Central memory CD8-positive, alpha-beta T cell (primary cell): ENCODE measurements around the gene ZNF516.

Experiments used
- ATAC-seq: fragments of 150-1000 bp; cut with Tn5 transposase; replicated peaks from 2 replicates; pipeline ENCODE4 v1.10.0; 2022; ENCODE audit warnings: mild to moderate bottlenecking, moderate FRiP score, moderate number of reproducible peaks; ENCODE audit not compliant: poor library complexity, severe bottlenecking; ENCODE audit errors: extremely low read depth
- DNase-seq, 2 donors: peaks; one replicate each; pipeline ENCODE4 v3.0.0; 2021; ENCODE audit warnings: low spot score in 2 of 2
- H3K27ac Mint-ChIP-seq: one replicate; pipeline ENCODE4 v1.8.0; 2022; ENCODE audit warnings: low read depth, mild to moderate bottlenecking, moderate library complexity, mixed read lengths
- H3K27me3 Mint-ChIP-seq: one replicate; pipeline ENCODE4 v1.8.0; 2022; ENCODE audit warnings: mixed read lengths
- H3K36me3 Mint-ChIP-seq: one replicate; pipeline ENCODE4 v1.8.0; 2022; ENCODE audit warnings: mild to moderate bottlenecking, moderate library complexity, mixed read lengths; ENCODE audit not compliant: insufficient read depth
- H3K4me1 Mint-ChIP-seq: one replicate; pipeline ENCODE4 v1.8.0; 2022; ENCODE audit warnings: mixed read lengths
- H3K4me3 Mint-ChIP-seq: one replicate; pipeline ENCODE4 v1.8.0; 2022; ENCODE audit warnings: mild to moderate bottlenecking, moderate library complexity, mixed read lengths
- H3K9me3 Mint-ChIP-seq: one replicate; pipeline ENCODE4 v1.8.0; 2022; ENCODE audit warnings: mixed read lengths

The ZNF516 gene

GRCh38 chr18:76318607-76319006 lies 176.4 kb downstream of the ZNF516 start:
- no peak overlapping the region for H3K27ac Mint-ChIP-seq
- H3K9me3 Mint-ChIP-seq, result no peaks in the 10 kb centered on the region
- H3K27me3 Mint-ChIP-seq, result peaks cover 48% of the 10 kb centered on the region
- no peaks in the 10 kb centered on the region for H3K36me3 Mint-ChIP-seq
- no peaks in the 10 kb centered on the region for H3K4me1 Mint-ChIP-seq
- ATAC-seq, result no peak
- no peak overlapping the region for H3K4me3 Mint-ChIP-seq
- no peak for DNase-seq

GRCh38 chr18:76317136-76317535 lies 177.9 kb downstream of the ZNF516 start:
- no peaks in the 10 kb centered on the region for H3K36me3 Mint-ChIP-seq
- no peak overlapping the region for H3K27ac Mint-ChIP-seq
- no peaks in the 10 kb centered on the region for H3K9me3 Mint-ChIP-seq
- no peak overlapping the region for H3K4me3 Mint-ChIP-seq
- DNase-seq (no peak), ATAC-seq (no peak)
- H3K27me3 Mint-ChIP-seq, result peaks cover 33% of the 10 kb centered on the region
- no peaks in the 10 kb centered on the region for H3K4me1 Mint-ChIP-seq

- no peak for DNase-seq
- H3K9me3 Mint-ChIP-seq, result no peaks in the 10 kb centered on the region
Observed at GRCh38 chr18:76315722-76316230, 179.3 kb downstream of the ZNF516 start.

GRCh38 chr18:76314496-76314895 lies 180.5 kb downstream of the ZNF516 start:
- DNase-seq, result no peak
- no peak overlapping the region for H3K27ac Mint-ChIP-seq
- no peaks in the 10 kb centered on the region for H3K4me1 Mint-ChIP-seq
- H3K9me3 Mint-ChIP-seq, result no peaks in the 10 kb centered on the region
- ATAC-seq, result no peak
- H3K4me3 Mint-ChIP-seq, result no peak overlapping the region
- peaks cover 37% of the 10 kb centered on the region for H3K27me3 Mint-ChIP-seq
- H3K36me3 Mint-ChIP-seq, result no peaks in the 10 kb centered on the region

More at GRCh38 chr18:76315722-76316230, 179.3 kb downstream of the ZNF516 start:
- H3K27ac Mint-ChIP-seq, result no peak overlapping the region
- ATAC-seq, result no peak
- H3K4me1 Mint-ChIP-seq, result no peaks in the 10 kb centered on the region
- H3K36me3 Mint-ChIP-seq, result no peaks in the 10 kb centered on the region
- no peak overlapping the region for H3K4me3 Mint-ChIP-seq
- H3K27me3 Mint-ChIP-seq, result peaks cover 31% of the 10 kb centered on the region

GRCh38 chr18:76314015-76314414 lies 181.0 kb downstream of the ZNF516 start:
- Mint-ChIP-seq H3K9me3 (no peaks in the 10 kb centered on the region), H3K4me1 (no peaks in the 10 kb centered on the region), H3K36me3 (no peaks in the 10 kb centered on the region), H3K27ac (no peak overlapping the region), H3K27me3 (peaks cover 37% of the 10 kb centered on the region), H3K4me3 (no peak overlapping the region)
- DNase-seq (no peak), ATAC-seq (no peak)
